Retina (tissue), 1 donor: Measurements from ENCODE around the gene TSPAN4.

Source experiments
- DNase-seq: peaks from one replicate; pipeline ENCODE4 v3.0.0-alpha.2; 2016

Gene TSPAN4

DNA sequence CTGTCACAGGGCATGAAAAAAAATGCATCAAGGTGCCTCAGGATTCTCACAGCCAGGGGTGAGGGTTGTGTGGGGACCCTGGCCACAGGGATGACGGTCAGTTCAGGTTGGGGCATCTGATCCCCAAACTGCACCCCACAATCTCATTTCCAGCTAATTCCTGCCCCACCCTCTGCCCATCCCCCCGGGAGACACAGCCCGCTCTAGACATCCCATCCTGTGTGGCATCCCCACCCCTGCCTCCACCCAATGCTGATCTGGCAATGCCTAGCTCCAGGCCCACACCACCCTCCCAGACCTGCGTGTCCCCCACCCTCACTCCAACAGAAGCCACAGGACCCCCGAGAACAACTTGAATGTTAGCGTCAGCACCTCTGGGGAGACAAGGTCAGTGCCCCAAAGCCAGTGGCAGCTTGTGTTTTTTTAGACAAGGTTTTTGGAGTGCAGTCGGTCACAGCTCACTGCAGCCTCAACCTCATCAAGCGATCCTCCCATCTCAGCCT, 25.3 kb downstream of the TSPAN4 start:
- no peak for DNase-seq

DNA sequence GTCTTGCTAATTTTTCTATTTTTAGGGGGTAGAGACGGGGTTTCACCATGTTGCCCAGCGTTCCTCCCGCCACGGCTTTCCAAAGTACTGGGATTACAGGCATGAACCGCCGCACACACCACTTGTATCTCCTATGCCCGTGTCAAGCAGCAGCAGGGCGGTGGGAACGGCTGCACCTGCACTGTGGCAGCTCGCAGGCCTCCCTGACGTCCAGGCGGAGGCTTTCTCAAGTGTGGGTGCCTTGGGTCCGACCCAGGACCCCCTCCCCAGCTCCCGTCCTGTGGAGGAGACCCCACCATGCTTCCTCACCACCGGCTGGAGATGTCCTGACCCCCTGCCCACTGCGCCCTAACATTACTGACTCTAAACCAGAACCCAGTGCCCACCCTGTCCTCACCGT, 25.7 kb downstream of the TSPAN4 start:
- no peak for DNase-seq

DNA sequence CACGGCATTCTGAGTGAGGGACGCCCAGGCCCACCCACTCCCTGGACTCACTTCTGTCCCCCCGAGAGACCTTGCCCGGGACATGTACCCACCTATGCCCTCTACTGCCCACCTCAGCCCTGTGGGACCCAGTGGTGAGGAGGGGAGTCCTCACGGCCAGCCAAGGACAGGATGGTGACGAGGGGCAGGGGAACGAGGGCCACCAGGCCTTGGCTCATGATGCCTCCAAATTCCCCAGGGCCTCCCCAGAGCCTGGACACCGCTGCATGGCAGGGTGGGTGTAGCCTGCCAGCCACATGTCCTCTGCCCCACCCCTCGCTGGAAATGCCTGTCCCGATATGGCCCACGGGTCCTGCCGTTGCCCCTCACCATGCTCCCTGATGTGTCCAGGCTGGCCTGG, 26.1 kb downstream of the TSPAN4 start:
- no peak for DNase-seq

DNA sequence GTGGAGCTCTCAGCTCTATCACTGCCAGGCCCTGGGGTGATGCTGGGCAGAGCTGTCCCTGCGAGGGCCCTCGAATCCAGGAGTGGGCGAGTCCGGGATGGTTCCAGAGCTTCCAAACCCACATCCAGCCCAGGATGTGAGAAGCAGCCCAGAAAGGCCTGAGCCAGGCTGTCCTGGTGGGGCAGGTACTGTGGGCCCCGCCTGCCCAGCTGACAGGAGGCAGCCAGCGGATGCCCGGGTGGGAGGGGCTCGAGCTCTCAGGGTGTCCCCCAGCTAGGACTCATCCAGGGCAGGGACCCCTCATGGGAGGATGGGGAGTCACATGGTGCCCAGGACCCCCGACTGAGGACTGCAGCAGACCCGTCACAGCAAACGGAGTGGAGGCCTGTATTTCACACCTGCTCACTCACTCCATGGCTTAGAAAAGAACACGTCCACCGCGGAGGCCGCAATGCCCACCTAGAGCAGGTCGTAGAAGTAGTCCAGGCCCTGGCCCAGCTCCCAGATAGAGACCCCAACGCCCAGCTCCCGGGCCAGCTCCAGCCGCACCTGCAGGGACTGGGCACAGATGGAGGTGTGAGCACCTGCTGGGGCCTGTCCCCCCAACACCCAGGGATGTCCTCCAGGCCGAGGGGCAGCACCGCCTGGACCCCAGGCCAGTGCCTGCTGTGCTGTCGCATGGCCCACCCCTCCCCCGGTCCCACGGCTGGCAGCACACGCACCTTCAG, 26.9 kb downstream of the TSPAN4 start:
- DNase-seq, result peak; percentile 48

DNA sequence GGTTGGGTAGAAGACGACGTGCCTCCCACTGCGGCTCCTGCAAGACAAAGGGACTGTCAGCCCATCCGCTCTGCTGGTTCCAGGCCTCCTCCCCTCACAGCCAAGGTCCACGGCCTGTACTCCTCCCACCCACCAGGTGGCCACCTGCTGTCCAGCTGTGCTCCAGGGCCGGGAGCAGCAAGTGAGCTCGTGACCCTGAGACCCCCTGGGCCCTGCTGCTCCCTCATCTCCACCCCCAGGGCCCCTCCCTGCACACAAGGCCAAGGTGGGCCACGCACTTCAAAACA, 27.4 kb downstream of the TSPAN4 start:
- no peak for DNase-seq

DNA sequence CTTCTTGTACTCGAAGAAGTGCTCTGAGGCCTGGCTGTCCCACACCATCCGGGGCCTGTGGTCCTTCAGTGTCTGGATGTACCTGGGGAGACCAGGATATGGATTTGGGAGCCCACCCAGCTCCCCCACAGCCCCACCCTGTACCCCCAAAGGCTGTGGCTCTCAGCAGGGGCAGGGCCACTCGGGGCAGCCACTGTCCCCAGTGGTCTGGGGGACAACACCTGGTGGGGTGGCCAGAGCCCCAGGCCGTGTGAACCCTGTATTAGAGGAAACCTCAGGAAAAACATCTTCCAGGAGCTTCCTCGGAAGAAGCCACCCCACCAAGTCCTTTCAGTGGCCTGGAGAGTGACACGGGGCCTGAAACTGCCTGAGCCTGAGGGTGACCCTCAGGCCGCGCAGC, 27.8 kb downstream of the TSPAN4 start:
- no peak for DNase-seq

DNA sequence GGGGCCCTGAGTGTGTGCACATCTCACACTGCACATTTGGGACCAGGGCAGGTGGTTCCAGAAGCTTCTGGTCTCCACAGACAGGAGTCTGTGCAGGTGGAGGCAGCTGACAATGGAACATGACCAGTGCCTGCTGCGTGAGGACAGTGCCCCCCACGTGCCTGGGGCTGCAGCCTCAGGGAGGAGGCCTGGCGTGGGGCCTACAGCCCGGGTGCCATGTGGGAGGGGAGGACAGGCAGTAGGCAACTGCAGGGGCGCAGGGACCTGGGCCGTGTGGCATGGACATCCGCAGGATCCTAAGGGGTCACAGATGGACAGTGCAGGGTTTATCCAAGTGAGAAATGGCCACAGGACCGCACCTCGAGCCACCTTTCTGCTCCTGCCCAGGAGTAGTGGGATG, 28.8 kb downstream of the TSPAN4 start:
- no peak for DNase-seq

DNA sequence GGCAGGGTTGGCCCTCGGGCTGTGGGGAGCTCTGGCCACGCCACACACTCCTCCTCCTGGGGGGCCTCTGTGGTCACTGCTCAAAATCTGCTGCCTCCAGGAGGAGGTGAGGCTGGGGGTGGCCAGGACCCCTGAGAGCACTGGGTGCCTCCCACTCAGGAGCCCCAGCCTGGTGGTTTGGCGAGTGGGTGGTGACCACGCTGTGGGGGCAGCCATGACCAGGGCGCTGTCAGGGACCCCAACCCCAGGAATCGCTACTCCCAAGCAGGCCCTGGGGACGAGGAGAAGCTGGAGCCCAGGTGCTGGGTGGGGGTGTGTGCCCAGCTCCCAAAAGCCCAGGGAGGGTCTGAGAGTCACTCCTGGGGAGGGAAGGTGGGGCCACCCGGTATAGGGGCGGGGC, 30.1 kb downstream of the TSPAN4 start:
- DNase-seq, result no peak

DNA sequence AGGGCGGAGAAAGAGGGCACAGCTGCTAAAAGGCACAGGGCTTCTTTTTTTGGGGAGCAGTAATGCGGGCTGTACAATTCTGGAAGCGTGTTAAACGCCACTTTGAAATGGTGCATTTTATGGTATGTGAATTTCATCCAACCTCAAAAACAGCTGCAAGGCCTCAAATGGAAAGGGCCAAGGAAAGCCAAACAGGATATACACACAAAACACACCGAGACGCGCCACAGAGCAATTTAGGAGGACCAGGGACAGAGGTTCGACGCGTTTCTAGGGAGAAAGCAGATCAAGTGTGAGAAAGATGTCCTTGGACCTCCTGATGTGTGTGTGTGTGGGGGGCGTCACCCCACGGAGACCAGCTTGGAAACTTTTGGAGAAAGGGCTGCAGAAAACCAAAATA, 31.1 kb downstream of the TSPAN4 start:
- no peak for DNase-seq

DNA sequence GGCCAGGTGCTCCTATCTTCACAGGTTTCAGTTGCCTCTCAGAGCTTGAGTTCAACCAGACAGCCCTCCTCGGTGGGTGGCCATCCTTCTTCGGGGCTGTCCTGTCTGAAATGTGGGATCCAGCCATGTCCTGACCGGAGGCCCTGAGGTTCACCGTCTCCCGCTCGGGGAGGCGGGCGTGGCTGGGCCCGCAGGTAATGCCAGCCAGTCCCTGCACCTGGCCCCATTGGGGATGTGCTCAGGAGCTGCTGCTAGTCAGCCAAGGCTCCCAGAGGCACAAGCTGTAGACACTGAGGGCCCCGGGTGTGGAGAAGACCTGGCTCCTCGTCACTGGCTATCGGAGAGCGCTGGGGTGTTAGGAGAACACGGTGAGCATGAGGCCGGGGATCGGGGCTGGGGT, 32.6 kb downstream of the TSPAN4 start:
- DNase-seq, result no peak

DNA sequence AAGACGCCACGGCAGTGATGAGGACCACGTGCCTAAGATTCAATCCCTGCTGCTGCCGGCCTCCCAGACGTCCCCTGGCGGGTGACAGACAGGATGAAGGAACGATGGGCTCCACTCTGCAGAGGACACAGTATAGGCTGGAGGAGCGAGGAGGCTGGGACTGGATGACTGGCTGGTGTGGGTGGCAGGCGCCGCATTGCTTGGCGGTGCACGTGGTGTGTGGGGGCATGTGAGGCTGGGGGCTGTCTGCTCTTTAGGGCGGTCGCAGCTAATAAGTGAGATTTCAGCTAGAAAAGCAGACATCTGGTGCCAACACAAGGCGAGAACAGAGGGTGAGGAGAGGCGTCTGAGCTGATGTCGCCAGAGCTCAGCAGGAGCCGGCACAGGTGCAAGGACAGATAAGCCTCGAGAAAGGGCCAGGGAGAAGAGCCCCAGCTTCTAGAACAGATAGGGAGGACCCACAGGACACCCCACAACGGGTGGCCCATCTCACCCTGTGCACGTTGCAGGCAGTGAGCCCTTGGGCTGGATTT, 33.2 kb downstream of the TSPAN4 start:
- DNase-seq, result no peak

DNA sequence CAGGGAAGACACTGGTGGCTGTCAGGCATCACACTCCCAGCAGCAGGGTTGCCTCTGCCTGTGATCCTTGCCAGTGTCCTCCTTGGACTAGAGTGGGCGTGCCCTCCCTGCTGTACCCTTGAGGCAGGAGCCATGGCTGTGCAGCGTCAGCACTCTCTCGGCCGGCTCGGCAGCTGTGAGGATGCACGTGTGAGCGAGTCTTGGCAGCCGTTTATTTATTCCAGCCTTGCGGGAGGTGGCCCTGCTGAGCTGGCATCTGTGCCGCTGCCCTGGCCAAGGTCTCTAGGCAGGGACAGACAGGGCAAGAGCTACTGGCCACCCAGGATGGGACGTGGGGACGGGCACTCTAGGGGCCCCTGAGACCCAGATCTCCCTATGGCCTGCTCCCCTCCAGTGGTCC, 33.9 kb downstream of the TSPAN4 start:
- no peak for DNase-seq

DNA sequence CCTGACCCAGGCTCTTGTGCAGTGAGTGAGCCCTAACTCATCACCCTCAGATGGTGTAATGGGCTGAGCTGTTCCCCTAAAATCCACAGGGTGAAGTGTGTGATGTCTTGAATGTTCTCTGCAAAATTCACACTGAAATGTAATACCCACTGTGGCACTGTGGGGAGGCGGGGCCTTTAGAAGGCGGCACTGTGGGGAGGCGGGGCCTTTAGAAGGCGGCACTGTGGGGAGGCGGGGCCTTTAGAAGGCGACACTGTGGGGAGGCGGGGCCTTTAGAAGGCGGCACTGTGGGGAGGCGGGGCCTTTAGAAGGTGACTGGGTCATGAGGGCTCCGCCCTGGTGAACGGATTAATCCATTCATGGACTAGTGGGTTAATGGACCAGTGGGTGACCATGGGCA, 34.9 kb downstream of the TSPAN4 start:
- DNase-seq, result no peak

DNA sequence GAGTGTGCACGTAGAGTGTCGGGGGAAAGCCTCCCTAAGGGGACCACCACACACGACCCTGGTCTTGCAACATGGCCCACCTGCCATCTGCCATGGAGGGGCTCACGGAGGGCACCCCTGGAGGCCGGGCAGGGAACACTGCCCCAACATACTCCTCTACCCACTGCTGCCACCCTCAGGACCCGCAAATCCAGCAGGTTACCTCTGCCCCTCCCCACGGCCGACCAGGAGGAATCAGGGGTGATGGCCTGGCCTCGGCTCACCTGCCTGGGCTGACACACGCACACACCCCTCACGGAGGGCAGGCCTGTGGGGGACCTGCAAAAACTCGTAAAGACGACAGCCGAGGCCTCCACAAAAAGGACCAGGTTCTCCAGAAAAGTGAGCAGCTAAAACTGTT, 37.8 kb downstream of the TSPAN4 start:
- no peak for DNase-seq

DNA sequence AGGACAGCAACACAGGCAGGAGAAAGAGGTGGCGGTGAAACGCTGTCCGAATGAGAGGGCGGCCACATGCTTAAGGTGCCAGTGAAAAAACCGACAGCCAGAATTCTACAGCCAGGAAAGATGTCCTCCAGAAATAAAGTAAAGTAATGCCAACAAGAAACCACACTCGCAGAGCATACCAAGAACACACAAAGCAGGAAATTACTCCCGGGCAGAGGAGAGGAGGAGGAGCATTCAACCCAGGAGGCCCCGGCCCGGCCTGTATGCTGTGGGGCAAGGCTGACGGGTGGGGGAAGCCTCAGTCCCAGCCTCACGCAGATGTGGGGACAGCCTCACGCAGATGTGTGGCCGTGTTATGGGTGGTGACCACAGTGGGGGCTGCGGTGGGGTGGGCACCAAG, 39.9 kb downstream of the TSPAN4 start:
- DNase-seq, result no peak

DNA sequence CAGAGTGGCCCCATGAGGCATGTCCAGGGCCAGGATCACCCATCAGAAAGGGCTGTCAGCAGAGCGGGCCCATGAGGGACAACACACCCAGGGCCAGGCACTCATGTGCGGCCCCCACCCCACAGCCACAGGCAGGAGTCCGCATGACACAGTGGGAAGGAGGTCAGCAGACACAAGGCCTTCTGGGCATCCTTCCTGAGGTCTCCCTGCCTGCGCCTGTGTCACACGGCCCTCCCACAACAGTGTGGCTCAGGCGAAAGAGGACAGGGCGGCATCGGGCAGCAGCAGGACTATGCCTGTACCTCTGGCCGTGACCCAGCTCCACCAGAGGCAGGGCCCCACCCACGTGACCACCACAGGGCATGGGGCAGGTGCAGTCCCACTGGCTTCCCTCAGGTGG, 40.9 kb downstream of the TSPAN4 start:
- no peak for DNase-seq

DNA sequence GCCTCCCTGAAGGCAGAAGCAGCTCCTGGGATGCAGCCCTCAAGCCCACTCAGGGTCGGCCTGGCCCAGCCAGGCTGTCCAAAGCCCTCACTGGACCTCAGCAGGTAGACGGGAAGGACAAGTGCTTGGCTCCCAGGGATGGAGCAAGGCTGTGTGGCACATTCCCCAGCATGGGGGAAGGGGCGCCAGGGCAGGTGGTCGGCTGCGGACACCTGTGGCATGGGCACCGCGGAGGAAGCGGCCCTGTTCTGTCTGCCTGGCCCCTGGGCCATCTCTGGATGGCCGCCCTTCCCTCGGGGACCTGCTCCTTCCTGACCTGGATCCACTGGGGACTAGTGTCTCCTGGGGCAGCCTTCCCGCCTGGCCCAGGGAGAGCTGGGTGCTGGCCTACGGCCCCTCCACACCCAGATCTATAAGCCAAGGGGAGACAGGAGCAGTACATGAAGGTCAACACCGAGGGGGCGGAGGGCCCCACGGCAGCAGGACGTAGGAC, 42.0 kb downstream of the TSPAN4 start:
- no peak for DNase-seq

DNA sequence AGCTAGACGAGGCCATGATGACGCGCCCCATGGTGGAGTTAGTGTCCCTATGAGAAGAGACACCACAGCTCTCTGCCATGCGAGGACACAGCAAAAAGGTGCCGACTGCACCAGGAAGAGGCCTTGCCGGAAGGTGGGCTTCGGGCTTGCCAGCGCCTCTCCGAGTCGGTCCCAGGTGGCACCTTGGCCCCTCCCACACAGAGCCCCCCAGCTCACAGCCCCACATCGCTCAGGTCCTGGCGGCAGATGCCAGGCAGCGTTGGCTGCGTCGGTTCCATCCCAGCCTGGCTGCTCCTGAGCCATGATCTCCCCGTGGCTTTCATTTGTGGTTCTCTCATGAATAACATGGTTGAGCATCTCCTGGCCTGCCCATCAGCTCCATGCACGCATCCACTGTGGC, 43.9 kb downstream of the TSPAN4 start:
- DNase-seq, result no peak

DNA sequence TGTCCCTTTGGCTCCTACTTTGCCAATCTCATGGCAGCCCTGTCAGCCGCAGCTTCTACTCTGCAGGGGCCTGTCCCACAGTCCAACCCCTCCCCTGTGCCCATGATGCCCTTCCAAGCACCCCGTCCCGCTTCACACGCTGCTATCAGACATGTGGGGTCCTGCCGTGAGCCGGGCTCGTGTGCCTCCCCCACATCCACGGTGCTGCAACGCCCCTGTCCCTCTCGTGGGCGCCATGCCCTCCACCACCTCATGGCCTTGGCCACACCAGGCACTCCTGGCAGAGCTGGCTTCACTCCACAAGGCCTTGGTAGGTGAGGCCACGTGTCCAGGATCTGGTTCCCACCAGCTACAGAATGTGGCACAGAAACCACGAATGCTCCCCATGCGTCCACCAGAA, 44.9 kb downstream of the TSPAN4 start:
- no peak for DNase-seq

DNA sequence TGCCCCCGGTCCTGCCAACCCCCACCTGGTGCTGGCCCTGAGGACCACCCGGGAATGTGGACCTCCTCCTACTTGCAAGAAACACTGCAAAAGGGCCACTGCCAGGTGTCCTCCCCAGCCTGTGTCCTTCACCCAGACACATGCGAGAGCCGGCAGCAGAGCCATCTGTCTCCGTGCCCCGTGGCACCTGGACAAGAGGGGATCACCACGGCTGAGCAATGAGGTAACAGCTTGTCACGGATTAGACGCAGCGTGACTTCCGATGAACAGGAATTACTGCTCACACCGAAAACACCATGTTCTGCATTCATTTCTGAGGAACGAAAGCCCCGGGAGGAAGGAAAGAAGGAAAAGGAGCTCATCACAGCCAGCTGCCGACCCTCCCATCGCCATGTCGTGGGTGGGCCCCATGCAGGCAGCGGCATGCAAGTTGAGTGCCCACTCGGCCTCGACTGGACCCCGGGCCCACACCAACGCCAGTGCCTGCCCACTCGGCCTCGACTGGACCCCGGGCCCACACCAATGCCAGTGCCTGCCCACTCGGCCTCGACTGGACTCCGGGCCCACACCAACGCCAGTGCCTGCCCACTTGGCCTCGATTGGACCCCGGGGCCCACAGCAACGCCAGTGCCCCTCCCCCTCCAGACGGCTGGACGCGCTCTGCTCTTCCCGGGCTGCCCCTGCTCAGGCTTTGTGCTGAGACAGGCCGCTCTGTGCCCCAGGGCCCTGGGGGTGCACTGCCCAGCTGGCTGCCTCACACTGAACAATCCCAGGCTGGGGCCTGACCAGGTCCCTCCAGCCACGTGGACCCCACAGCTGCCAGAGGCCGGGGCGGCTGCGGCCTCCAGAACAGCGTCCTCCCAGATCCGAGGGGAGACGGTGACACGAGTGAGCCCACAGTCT, 45.9 kb downstream of the TSPAN4 start:
- DNase-seq, result no peak

DNA sequence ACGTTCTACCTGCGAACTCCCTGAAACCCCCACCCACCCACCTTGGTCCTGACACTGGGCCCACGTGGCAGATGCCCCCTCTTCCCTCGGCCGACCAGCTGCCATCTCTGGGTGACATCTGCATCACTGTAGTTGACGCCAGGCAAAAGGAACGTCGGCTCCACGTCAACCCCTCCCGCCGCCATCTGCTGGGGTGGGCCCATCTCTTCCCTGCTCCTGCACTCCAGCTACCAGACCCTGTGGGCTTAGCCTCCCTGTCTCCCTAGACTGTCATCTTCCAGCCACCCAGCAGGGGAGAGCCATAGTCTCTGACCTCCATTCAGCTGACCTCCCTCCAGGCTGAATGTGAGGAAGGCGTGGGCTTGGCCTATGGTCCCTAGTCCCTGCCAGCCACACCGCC, 46.6 kb downstream of the TSPAN4 start:
- DNase-seq, result no peak

DNA sequence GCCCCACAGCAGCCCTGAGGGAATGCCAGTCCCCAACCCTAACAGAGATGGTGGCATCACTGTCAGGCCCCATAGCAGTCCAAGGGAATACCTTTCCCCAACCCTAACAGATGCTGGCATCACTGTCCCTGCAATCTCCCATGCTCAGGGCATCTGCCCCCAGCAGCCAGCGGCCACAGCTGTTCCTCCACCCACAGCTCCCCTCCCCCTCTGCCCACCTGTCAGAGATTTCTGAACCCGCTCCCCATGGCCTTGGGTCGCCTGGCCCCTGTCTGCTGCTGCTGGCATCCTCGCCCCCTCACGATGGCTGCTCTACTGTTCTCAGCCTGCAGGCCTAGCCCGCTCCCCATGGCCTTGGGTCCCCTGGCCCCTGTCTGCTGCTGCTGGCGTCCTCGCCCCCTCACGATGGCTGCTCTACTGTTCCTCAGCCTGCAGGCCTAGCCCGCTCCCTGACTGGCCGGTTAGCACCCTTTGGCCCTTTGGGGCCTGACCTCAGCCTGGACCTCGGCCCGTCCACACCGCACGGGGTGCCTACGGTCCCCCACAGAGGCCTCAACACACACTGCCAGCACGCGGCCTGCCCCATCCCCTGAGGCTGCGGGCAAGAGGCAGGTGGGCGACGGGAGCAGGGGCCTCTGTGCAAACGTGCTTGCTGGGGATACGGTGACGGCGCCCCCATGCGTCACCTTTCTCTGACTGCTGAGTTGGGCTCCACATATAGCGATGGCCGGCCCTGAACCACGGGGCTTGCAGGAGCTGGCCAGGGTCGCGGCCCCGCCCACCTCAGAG, 47.2 kb downstream of the TSPAN4 start:
- DNase-seq, result no peak
